RWPE1 (cell line): Measurements from ENCODE around the gene SFT2D1.

Experiments used
- CTCF ChIA-PET: fragments of 350-600 bp; sonication (Branson Sonifier 250); formaldehyde crosslinking; extraction: SDS; loops from one replicate; lab custom pipeline; 2021; lab: Yijun Ruan, JAX
- POLR2A ChIA-PET: fragments of 400-600 bp; formaldehyde crosslinking; extraction: SDS; loops from one replicate; lab custom pipeline; 2020; ENCODE audit warnings: antibody characterized with exemption; ENCODE audit not compliant: low non-redundant PET; lab: Yijun Ruan, JAX
- DNase-seq: peaks from one replicate; pipeline ENCODE4 v3.0.0; 2012; ENCODE audit warnings: low spot score
- H3K27ac ChIP-seq: fragments of 450-650 bp; 2 replicates; pipeline ENCODE4 v1.5.1; 2017
- TF ChIP-seq, protein P1 (sequence below): fragments of 450-650 bp; conservative IDR thresholded peaks from 2 replicates; pipeline ENCODE4 v1.5.1; 2017; ENCODE audit warnings: low read depth, mild to moderate bottlenecking

The SFT2D1 gene

DNA sequence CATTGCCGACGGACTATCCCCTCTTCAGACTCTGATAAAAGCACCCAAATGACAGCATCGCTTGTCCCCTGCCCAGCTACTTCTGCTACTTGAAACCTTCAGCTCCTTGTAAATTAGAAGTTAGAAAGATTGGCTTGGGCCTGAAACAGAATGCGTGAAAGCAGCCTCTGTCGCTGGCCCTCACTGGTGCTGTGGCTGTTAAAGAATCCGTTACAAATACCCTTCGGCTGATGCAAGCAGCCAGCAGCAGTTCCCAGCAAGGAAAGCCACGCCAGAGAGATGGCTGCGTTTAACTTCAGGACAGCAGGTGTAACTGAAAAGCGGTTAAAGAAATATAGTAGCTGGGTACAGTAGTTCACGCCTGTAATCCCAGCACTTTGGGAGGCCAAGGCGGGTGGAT lies 31.7 kb downstream of the SFT2D1 start:
- TF ChIP-seq, protein P1, sequence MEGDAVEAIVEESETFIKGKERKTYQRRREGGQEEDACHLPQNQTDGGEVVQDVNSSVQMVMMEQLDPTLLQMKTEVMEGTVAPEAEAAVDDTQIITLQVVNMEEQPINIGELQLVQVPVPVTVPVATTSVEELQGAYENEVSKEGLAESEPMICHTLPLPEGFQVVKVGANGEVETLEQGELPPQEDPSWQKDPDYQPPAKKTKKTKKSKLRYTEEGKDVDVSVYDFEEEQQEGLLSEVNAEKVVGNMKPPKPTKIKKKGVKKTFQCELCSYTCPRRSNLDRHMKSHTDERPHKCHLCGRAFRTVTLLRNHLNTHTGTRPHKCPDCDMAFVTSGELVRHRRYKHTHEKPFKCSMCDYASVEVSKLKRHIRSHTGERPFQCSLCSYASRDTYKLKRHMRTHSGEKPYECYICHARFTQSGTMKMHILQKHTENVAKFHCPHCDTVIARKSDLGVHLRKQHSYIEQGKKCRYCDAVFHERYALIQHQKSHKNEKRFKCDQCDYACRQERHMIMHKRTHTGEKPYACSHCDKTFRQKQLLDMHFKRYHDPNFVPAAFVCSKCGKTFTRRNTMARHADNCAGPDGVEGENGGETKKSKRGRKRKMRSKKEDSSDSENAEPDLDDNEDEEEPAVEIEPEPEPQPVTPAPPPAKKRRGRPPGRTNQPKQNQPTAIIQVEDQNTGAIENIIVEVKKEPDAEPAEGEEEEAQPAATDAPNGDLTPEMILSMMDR = no peak
- CTCF ChIA-PET = interaction anchor here (0.7 kb wide), 1 partner anchor 67 kb away, joined by 3 read pairs; no protein-coding TSS in a partner anchor
- H3K27ac ChIP-seq = no peak overlapping the region
- DNase-seq = no peak
- POLR2A ChIA-PET = no interaction called here

DNA sequence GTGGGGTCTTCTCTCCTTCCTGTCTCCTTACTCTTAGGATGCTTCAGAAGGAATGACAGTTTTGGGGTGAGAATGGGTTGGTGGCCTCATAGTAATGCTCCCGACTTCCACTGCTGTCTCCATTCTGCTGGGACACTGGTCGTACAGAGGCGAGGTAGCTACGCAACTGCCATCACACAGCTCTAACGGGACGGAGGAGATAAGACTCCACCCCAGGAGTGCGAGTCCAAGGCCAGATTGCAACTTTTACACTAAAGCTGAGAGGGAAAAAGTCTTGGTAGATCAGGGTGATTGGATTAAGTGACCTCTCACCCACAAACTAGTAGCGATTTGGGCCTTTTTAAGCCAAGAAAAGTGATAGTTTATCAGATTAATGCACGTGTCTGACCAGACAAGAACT lies 32.4 kb downstream of the SFT2D1 start:
- POLR2A ChIA-PET = no interaction called here
- H3K27ac ChIP-seq = no peak overlapping the region
- TF ChIP-seq, protein P1 = no peak
- DNase-seq = no peak
- CTCF ChIA-PET = no interaction called here

DNA sequence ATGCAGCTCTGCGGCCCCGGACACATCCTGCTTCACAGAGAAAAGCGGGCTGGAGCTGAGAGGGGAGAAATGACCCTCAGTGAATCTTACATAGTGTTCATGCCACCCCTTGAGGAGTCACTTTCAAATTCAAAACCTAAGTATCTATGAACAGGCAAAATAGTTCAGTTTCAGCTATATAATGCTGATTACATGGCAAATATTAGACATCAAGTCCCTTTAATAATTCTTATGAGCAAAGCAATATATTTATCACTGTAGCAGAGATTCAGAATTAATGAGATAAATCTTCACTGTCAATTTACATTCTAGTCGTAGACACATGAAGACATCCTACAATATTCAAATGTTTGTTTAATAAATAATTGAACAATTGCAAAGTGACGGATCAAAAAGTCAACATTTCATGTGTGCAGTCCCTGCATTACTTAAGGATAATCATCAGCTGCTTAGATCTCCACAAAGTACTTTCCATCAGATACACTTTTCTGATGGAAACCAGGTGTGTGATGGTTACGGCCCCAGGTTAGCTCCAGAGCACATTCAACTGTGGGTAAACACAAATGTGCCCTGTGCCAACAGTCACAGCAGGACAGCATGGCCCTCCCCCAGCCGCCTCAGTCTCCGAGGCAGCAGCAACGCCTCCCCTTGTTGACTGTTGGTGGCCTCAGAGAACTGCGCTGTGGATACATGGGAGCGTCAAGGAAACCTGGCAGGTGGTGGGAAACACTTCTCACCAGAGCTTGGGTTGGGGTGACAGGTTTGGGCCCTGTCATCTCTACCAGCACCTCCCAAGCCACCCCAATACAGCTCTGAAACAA lies 33.4 kb downstream of the SFT2D1 start:
- no peak overlapping the region for H3K27ac ChIP-seq
- no peak for DNase-seq
- ChIA-PET CTCF (no interaction called here), POLR2A (no interaction called here)
- TF ChIP-seq, protein P1 = no peak

DNA sequence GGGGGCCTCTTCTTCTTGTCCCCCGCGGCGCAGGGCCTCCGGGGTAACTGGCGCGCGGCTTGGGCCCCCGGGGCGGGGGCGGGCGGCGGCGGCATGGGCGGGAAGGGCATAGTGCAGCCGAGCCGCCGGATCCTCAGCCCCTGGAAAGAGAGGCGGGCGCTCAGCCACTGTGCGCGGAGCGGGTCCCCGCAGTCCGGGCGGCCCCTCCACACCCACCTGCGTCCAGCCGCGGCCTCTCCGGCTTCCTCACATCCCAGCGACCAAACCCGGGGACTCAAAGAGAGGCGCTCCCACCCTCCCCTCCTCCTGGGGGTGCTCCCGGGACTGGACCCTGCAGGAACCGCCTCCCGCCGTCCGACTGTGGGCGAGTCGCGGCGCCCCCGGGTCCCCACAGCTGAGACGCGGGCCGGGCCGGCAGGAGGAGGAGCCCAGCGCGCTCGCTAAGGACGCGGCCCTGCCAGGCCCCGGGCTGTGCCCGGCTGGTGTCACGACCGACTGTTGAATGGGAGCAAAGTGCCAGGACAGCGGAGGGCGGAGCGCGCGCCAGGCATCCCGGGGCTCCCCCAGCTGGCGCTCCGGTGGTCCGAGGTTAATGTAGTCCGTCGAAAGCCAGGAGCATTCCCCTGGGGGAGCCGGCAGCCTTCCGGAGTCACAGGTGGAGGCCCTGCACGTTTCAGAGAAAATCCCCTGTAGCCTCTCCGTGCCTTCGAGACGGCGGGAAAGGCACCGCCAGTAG lies 34.1 kb downstream of the SFT2D1 start, which contains the start of gene PRR18:
Gene PRR18, minus strand, starts transcription at position 360 of the 736 bp plus-strand sequence. Its CDS starts 250 bp downstream, at position 110.
- ChIA-PET POLR2A (no interaction called here), CTCF (no interaction called here)
- H3K27ac ChIP-seq = no peak within 1 kb of the TSS
- TF ChIP-seq, protein P1 = no peak
- no peak for DNase-seq

DNA sequence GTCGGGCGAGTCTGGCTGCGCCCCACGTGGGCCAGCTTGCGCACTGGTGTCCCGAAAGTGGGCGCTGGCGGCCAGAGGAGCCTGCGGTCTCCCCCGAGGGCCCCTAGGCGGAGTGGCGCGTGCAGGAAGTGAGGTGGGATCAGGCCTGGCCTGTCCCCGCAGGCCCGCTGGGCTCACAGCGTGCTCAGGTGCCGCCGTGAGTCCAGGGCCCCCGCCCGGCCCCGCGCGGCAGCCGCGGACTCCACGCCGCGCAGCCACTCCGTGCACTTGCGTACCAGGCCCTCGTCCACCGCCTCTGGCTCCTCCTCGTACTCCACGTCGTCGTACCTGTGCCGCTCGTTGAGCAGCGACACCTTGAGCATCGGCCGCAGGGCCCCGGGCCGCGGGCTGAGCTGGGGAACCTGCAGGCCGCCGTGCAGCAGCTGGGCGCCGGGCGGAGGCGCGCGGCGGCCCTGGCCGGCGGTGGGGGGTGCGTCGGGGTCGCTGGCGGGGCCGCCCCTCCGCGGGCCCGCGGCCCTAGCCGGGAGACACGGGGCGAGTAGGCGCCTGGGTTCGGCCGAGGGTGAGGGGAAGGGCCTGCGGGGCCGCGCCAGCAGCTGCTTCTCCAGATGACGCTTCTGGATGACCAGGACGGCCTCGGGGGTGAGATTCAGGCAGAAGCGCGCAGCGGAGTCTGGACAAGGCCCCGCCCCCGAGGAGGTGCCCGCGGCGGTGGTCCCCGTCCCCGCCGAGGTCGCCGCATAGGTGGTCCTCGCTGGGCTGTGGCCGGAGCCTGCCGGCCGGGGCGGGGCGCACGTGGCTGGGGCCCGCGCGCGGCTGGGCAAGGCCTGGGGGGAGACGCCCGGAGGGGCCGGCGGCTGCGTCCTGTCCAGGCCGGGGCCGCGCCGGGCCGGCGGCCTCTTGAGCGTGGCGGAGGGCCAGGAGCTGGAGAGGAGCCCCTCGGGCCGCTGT lies 35.0 kb downstream of the SFT2D1 start:
- POLR2A ChIA-PET = no interaction called here
- H3K27ac ChIP-seq = no peak overlapping the region
- CTCF ChIA-PET = interaction anchor here (0.6 kb wide), 1 partner anchor 31 kb away, joined by 3 read pairs; no protein-coding TSS in a partner anchor
- no peak for DNase-seq
- TF ChIP-seq, protein P1 = no peak
